GM19468 (cell line): ENCODE results near the gene LYST.
"Not testable (repeated sequence)": the region's sequence is repeated elsewhere in the genome, so short reads cannot be mapped to it uniquely, and the experiment has no call there.

ENCODE experiments used
- ATAC-seq: cut with Tn5 transposase; IDR thresholded peaks from one replicate; pipeline ENCODE4 v1.9.1; 2021; ENCODE audit warnings: mild to moderate bottlenecking, moderate library complexity, moderate number of reproducible peaks; ENCODE audit not compliant: unreplicated experiment; ENCODE audit errors: extremely low read depth

LYST gene

DNA sequence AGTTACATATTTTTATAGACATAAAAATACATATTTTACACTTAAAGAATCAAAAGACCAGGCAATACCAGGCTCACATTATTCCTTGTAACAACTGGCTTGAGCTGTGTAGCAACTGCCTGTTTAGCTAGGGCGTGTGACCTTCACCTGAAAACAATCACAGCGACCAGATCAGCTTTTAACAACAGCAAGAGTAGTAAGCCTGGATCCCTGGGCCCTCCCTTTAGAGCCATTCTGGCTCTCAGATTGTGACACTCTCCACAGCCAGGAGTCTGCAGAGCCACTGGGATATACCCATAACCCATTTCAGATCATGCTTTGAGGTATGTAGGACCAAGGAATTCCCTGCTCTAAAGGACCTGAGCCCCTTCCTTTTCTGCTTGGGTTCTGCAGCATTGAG is 187.7 kb downstream of the LYST start:
- no peak for ATAC-seq

DNA sequence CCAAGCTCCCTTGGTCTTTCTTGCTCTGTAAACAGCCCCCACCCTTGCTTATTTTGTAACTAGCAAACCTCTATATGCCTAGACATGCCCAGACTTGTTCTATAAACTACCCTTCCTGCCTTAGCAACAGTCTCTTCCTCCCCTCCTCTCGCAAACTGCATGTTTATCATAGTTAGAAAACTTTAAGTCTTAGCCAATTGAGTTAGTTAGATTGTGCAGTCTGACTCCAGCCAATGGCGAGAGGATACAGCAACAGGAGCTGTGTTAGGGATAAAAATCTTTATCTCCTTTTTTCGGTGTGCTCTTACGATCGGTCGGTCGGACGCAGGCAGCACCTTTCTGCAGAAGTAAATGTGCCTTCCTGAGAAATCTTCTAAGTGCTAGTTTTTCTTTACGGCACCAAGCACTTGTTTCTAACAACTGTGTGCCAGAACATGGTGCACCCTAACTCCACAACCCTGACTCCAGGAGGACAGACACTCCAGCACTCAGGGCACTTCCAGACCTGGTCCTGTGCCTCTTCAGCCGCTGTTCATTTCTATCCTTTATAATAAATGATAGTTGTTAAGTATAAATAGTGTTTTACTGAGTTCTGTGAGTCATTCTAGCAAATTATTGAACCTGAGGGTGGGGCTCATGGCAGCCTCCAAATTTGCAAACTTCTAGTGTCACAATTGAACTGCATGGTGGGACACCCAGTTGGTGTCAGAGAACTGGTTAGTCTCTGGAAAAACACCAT is 191.4 kb downstream of the LYST start:
- ATAC-seq = no peak

GRCh38 chr1:235673981-235674380 is 192.7 kb downstream of the LYST start:
- no peak for ATAC-seq

- ATAC-seq = no peak
These were observed 194.7 kb downstream of the LYST start for GRCh38 chr1:235671992-235672391.

- no peak for ATAC-seq
These were observed 196.4 kb downstream of the LYST start for GRCh38 chr1:235670157-235670776.

- ATAC-seq = no peak
These were observed 197.4 kb downstream of the LYST start for GRCh38 chr1:235669277-235669676.

- ATAC-seq = no peak
These were observed 203.1 kb downstream of the LYST start for GRCh38 chr1:235663628-235664027.

GRCh38 chr1:235661568-235661967 is 205.1 kb downstream of the LYST start:
- ATAC-seq = no peak

DNA sequence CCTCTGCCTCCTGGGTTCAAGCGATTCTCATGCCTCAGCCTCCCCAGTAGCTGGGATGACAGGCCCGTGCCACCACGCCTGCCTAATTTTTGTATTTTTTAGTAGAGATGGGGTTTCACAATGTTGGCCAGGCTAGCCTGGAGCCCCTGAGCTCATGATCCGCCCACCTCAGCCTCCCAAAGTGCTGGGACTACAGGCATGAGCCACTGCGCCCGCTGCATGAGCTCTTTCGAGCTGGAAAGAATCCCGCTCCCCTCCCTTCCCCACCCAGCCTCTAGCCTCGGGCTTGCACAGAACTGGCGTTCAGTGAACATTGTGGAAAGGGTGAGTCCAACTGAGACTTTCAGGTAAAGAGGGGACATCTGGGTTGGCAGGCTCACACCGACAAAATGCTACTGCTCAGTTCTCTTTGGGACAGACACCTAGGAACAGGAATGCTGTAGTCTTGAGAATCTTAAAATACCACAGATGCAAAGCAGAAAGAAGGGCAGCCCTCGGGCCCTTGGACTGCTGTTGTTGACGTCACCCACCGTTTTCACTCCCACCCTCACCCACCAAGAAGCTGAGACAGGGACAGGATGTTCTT is 207.4 kb downstream of the LYST start:
- no peak for ATAC-seq

DNA sequence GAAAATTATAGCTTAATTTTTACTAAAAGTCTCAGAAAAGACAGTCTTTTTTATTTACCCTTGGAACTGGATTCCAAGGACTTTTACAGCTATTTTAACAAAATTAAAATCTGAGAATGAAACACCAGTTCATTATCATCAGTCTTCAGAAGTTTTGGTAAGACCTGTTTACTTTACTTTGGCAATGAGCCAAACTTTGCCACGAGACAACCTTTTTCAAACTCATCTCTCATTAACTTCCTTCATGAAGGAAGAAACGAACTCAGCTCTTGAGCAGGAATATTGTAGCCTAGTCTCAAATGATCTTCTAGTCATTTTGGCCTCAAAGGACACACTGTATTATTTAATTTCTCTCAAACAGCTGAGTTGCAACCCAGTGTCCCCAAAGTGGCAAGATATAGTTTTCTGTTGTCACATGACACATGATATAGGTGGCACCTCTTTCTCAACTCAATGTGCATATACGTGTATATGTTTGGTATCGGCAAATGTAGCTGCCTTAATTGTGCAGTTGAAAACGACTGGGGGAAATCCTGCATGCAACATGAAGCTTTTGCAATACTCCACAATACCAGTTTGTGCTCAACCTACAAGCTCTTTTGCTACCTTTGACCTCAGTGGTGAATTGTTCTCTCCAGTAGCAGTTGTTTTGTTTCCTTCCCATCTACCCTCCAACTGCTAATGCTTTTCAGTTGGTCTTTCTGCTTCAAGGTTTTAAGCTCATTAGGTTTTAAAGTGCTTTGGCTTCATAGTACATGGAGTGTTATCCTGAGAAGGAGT is 208.8 kb downstream of the LYST start:
- ATAC-seq = no peak

- ATAC-seq = no peak
These were observed 209.4 kb downstream of the LYST start for GRCh38 chr1:235657269-235657668.

DNA sequence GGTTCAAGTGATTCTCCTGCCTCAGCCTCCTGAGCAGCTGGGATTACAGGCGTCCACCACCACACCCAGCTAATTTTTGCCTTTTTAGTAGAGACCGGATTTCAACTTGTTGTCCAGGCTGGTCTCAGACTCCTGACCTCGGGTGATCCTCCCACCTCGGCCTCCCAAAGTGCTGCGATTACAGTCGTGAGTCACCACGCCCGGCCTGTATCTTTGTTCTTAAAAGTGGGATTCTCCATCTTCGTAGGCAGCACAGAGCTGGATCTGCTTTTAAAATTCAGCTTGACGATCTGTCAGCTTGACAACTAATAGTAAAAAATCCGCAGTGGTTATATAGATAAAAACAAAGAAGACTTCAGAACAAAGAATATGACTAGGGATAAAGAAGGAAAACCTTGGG is 214.3 kb downstream of the LYST start:
- no peak for ATAC-seq

GRCh38 chr1:235651170-235651806 is 215.4 kb downstream of the LYST start:
- ATAC-seq = no peak

DNA sequence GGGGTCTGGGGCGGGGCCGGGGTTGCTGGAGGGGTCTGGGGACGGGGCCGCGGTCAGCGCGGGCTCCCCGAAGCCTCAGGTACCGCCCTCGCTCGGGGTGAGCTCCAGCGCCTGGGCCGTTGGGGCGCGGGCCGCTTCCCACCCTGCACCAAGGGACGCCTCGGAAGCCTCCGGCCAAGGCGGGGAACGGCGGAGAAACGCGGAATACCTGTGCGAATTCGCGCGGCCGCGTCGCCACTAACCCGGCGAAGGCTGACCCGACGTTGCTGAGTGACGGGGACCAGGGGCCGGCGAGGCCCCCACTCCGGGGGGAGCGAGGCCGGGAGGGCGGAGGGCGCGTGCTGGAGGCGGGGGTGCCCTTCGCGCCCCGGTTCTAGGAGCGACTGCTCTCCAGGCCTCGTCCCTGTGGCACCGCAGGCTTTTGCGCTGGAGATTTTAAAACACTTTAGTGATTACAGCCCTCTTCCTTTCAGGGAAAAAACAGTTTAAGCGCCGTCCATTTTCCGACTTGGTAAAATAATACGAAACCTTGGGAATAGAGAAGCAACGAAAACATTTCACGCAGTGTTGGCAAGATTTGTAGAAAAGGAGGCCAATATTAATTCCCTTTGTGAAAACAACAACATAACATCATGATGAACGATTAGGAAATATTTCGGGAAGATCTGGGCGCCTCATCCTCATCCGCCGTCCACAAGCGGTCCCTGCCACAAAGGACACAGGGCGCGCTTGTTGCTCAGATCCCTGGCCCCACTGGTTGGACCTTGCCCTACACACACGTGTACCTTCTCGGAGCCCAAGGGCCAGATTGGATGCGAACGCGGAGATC is 216.2 kb downstream of the LYST start:
- no peak for ATAC-seq

GRCh38 chr1:235649368-235650163 is 217.1 kb downstream of the LYST start, which contains the start of gene GNG4:
GNG4 (minus strand) TSS chr1:235649784; CDS start chr1:235583838, 65,946 bp downstream.
- ATAC-seq = no peak

GRCh38 chr1:235648954-235649367 is 217.7 kb downstream of the LYST start:
- no peak for ATAC-seq

DNA sequence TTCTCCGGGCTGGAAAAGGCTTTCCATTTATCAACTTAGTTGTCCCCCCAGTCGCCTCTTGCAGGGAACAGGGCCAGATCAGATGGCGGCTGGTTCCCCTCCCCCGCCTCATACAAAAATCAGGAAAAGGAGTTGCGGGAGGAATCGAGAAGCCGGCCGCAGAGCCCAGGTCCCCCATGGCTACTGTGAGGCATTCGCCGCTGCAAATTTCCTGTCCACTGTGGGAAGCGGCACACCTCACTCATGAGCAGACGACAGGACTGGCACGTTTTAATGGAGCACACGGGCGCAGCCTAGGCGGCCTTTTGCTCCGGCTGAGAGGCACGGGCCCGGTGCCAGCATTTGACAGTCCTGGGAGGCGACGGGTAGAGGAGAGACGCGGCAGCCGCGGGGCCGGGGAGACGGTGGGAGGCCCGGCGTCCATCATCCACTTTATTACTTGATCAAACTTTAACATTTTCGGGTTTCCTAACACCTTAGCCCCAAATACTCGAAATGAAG is 218.2 kb downstream of the LYST start:
- ATAC-seq = no peak

GRCh38 chr1:235647537-235647936 is 219.2 kb downstream of the LYST start:
- not testable (repeated sequence) for ATAC-seq
